Iris pigment epithelial cell (primary cell): ENCODE results near the gene CACNA1C.
A peak's percentile ranks its signal among the peaks of the same experiment; 100 is the strongest.

Experiments
- DNase-seq: peaks from one replicate; pipeline ENCODE4 v3.0.0-alpha.2; 2011; ENCODE audit warnings: low read depth

CACNA1C gene

GRCh38 chr12:2283480-2283879 lies 230.7 kb downstream of the CACNA1C start:
- no peak for DNase-seq

- DNase-seq: peak; percentile 58
Observed at GRCh38 chr12:2283916-2284315, 231.1 kb downstream of the CACNA1C start.

DNA sequence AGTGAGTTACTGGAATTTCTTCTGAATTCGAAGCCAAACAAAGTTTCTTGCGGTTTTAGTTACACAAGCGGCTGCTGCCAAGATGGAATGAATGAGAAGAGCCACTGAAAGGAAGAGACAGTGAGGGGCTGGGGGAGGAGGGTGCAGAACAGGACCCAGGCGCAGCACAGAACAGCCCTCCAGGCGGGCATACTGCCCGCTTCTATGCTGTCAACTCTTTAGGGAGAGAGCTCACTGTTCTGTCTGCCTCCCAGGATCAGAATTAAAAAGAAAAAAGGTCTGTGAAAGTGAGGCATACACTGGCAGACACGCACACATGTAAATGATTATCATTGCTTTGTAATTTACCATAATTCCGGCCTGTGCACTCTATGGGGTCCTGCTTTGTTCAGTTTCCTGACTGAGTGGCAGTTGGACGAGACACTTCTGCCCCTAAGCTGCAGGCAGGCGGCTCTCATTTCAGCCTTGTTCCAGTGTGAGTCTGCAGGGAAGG lies 231.6 kb downstream of the CACNA1C start:
- DNase-seq: peak; percentile 90

- DNase-seq: peak; percentile 73
Observed at GRCh38 chr12:2284857-2285256, 232.1 kb downstream of the CACNA1C start.

- DNase-seq: no peak
Observed at GRCh38 chr12:2285462-2285861, 232.7 kb downstream of the CACNA1C start.

DNA sequence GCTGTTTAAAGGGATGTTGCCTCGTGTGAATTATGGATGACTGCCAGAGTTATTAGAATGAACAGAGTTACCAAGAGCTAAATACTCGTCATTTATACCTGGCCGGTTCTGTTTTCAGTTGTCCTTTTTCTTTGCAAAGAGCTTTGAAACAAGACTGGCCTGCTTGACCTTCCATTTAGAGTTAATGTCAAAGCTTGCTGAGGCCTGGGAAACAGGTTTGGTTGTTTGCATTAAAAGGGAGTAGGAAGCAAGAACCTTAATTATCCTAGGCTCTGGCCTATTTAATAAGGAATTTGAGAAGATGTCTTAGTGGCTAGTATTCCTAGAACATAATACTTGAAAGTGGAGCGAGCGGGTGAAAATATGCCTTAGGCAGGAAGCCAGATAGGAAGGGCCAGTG lies 233.3 kb downstream of the CACNA1C start:
- no peak for DNase-seq

DNA sequence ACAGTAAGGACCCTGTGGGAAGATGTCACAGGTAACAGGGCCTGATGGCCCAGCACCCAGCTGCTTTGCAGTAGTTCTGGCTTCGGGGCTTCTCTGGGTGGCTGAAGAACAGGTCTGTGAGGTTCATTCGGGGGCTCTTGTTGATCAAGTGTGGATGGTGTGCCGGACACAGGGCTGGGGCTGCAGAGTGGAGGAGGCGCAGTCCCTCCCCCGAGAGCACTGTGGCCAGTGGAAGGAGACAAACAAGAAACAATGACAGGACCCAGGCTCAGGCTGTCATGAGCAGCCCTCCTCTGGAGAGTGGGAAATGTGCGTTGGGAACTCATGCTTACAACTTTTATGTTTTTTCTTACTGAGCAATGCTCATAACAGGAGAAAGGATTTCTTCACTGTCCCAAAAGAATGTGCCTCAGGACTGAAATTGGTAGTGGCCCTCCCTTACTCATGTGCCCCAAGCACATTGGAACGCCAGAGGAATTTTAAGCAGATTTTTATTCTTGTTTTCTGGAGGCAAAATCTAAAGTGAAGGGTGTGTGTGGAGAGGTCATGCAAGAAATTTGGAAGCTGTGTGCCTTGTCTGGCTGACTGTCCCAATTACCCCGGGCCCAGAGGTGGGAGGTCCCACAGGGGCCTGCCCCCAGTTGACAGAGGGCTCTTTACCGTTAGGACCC lies 233.8 kb downstream of the CACNA1C start:
- no peak for DNase-seq

- DNase-seq: no peak
Observed at GRCh38 chr12:2287151-2287550, 234.4 kb downstream of the CACNA1C start.

GRCh38 chr12:2287589-2287988 lies 234.8 kb downstream of the CACNA1C start:
- no peak for DNase-seq

DNA sequence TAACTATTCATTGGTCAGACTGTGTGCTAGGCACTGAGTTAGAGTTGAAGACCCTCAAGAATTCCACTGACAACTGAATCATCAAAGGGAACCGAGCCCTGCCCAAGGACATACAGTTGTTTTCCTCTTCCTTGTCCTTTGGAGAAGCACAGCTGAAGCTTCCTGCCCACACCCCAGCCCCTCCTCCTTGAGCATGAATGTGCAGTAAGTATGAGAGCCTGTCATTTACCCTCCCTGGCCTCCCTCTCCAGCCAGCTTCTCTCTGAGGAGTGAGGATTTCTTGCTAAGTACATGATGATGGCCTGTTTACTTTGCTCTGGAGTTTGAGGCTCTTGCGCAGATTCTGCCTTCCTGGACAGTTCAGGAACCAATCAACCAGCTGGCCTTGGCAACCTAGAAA lies 235.2 kb downstream of the CACNA1C start:
- peak; percentile 77 for DNase-seq

DNA sequence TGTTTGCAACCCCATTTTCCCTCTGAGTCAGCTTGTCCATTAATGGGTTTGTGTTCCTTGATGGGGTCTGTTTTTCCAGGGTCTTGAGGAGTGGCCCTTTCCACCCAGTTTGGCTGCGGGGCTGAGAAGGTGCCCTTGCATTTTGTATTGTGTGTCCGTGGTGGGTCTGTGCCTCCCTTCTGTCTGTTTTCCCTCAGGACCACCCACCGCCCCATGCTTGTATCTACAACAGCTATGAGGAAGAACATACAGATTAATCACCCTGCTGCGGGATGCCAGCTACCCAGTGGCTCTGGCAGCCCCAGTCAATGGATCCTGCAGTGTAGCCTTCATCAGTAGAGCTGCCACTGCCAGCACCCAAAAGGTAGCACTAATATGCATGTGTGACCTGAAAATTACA lies 235.7 kb downstream of the CACNA1C start:
- DNase-seq: no peak

GRCh38 chr12:2288875-2289274 lies 236.1 kb downstream of the CACNA1C start:
- DNase-seq: no peak

DNA sequence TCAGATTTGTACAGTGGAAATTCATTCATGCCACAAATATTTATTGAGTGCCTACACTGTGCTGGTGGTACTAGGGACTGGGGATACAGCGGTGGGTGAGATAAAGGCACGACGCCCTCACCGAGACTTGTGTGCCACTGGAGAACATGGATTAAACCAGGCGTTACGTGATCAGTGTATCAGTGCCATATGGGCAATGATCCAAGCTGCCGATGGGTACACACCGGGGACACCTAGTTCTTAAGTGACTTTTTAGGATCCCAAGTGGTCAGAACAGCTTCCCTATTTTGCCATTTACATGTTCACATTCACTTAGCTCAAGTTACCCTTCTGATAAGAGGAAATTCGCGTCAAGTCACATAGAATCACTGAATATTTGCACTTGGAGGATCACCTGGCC lies 236.7 kb downstream of the CACNA1C start:
- no peak for DNase-seq

DNA sequence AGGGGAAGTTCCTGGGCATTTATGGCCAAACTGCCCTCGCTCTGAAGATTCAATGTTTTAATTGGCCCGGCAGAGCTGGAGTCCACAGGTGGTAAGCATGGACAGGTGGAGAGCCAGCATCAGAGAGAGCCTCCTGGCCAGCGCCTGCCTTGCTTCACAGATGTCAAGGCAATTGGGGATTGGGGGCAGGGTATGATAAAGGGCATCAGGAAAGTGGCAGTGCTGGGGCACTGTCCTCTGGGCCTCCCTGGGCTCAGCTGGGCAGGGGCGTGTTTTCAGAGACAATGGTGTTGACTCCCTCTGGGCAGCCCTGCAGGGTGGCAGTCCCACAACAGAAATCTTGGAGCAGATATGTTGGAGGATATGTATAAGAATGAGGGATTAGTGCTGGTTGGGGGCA lies 237.3 kb downstream of the CACNA1C start:
- DNase-seq: no peak

DNA sequence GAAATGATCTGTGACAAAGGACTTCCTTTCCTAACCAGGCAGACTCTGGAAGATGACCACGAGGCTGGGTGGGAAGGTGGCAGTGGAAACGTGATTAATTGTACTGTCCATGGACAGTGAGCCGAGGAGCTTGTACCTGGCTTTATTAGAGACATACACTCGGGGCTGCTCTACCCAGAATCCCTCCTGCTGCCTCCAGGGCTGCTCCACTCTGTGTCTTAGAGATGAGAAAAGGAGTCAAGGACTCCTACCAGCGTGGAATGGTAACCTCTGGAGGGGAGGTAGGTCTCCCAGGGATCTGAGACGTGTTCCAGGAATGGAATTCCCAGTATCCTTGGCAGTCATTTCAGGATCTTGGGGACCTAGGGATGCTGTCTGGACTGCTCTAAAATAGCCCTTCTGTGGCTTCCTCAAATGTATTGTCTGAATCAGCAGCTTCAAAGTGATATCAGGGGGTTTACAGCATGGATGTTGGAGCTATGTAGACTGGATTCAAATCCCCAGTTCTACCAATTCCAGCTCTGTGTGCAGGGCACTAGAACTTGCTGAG lies 237.8 kb downstream of the CACNA1C start:
- no peak for DNase-seq

GRCh38 chr12:2291182-2291832 lies 238.5 kb downstream of the CACNA1C start:
- DNase-seq: peak; percentile 54

DNA sequence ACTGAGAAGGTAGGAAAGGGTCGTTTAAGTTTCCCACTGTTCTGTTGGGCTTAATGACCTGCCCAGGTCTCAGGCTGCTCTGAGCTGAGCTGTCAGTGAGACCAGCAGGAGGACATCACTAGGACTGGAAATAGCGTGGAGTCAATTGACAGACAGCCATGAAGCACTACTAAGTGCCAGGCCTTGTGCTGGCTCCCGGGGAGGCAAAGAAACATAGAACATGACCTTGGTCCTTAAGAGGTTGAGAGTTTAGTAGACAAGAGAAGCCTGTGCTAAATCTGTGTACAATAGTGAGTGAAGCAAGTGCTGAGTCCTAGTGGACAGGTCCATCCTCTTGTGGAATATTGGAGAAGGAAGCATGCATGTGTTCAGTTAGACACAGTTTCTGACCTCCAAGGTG lies 239.2 kb downstream of the CACNA1C start:
- no peak for DNase-seq

GRCh38 chr12:2292560-2292959 lies 239.8 kb downstream of the CACNA1C start:
- no peak for DNase-seq

GRCh38 chr12:2294651-2295475 lies 242.1 kb downstream of the CACNA1C start:
- peak; percentile 64 for DNase-seq

DNA sequence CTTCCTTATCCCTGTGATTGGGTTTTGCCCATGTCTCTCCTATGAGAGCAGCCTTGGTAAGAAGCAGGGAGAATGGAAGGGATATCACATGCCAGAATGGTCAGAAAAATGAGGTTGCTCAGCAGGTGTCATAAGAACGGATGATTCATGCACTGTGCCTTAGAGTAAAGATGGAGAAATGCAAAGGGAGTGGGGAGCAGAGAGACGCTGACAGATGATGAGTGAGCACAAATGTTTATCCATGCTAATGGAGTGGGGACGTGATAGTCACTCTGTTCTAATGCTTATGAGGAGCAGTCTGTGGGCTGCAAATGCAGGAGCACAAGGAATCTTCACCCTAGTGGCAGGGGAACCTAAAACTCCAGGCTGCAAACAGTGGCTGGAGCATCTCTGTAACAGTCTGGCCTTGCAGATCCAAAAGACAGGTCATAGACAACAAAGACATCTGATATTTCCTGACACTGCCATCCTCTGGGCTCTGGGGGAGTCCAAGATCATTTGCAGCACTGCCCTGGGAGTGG lies 243.2 kb downstream of the CACNA1C start:
- peak; percentile 85 for DNase-seq

- no peak for DNase-seq
Observed at GRCh38 chr12:2297004-2297403, 244.2 kb downstream of the CACNA1C start.

- DNase-seq: no peak
Observed at GRCh38 chr12:2297658-2298057, 244.9 kb downstream of the CACNA1C start.
